ENCODE data around the gene PCMTD2.

DNA sequence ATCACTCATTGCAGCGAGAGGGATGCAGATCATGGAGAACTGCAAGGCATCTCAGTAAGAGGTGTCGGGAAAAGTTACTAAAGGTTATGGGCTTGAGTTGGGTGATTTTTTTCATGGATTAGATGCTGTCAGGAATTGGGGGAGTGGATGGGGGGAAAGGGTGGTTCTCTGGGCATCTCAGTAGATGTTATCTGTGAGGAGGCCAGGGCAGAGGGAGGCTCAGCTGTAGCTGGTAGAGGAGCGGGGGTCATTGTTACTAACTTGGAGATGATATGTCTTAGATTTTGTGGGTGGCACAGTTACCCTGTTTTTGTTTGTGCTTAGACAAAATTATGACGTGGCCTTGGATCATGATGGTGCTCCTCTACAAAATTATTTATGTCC lies 2.6 kb upstream of the PCMTD2 start:
- no peak for TF ChIP-seq CTCF (conservative IDR thresholded peaks at IDR 0.05; ENCODE audit: low read depth, low read length)
- TF ChIP-seq EZH2 (IDR thresholded peaks at IDR 0.05; ENCODE audit: borderline replicate concordance, low read depth, low read length, poor library complexity, severe bottlenecking): no peak
